ENCODE results near the gene ALDH3B2. TPM values are rescaled to one million over a fixed set of nuclear protein-coding genes. Genes with fewer than 3 reads are reported as not detected.
A peak's percentile ranks its signal among the peaks of the same experiment; 100 is the strongest.
"Not testable (repeated sequence)": the region's sequence is repeated elsewhere in the genome, so short reads cannot be mapped to it uniquely, and the experiment has no call there.

ALDH3B2 gene
- total RNA-seq, 1 donor from 2014 or later: not detected

GRCh38 chr11:67618901-67619659, 55.3 kb downstream of the ALDH3B2 start:
- Histone ChIP-seq H3K27me3 (ENCODE audit: low read depth) (peaks cover 19% of the 10 kb centered on the region), H3K4me1 (peaks cover 36% of the 10 kb centered on the region)
- DNase-seq; intact Hi-C loops (cut with micrococcal nuclease); H3K36me3 ChIP-seq; H3K27ac ChIP-seq (replicated peaks); H3K4me3 ChIP-seq; H3K9me3 ChIP-seq (replicated peaks): not testable (repeated sequence)

GRCh38 chr11:67617243-67617953, 57.0 kb downstream of the ALDH3B2 start:
- Histone ChIP-seq H3K36me3 (peaks cover 9% of the 10 kb centered on the region), H3K27me3 (ENCODE audit: low read depth) (peaks cover 19% of the 10 kb centered on the region), H3K27ac (replicated peaks) (peak overlapping the region; percentile 72), H3K4me1 (peaks cover 42% of the 10 kb centered on the region), H3K4me3 (no peak overlapping the region), H3K9me3 (replicated peaks) (no peaks in the 10 kb centered on the region)
- no peak for DNase-seq
- TF ChIP-seq CTCF (IDR thresholded peaks at IDR 0.05; ENCODE audit: borderline replicate concordance): no peak
- intact Hi-C loops (cut with micrococcal nuclease): no loop called here

- Histone ChIP-seq H3K9me3 (replicated peaks) (no peaks in the 10 kb centered on the region), H3K27me3 (ENCODE audit: low read depth) (peaks cover 19% of the 10 kb centered on the region), H3K36me3 (peaks cover 16% of the 10 kb centered on the region), H3K4me1 (peaks cover 42% of the 10 kb centered on the region), H3K4me3 (no peak overlapping the region), H3K27ac (replicated peaks) (peak overlapping the region; percentile 72)
- TF ChIP-seq CTCF (IDR thresholded peaks at IDR 0.05; ENCODE audit: borderline replicate concordance): no peak
- no peak for DNase-seq
- intact Hi-C loops (cut with micrococcal nuclease): no loop called here
Observed at GRCh38 chr11:67616431-67617242, 57.8 kb downstream of the ALDH3B2 start.

GRCh38 chr11:67615728-67616430, 58.5 kb downstream of the ALDH3B2 start:
- TF ChIP-seq CTCF (IDR thresholded peaks at IDR 0.05; ENCODE audit: borderline replicate concordance): no peak
- H3K27me3 ChIP-seq (ENCODE audit: low read depth): peaks cover 19% of the 10 kb centered on the region
- H3K9me3 ChIP-seq (replicated peaks): no peaks in the 10 kb centered on the region
- H3K4me1 ChIP-seq: peaks cover 42% of the 10 kb centered on the region
- no peak for DNase-seq
- H3K27ac ChIP-seq (replicated peaks): peak overlapping the region; percentile 72
- no peak overlapping the region for H3K4me3 ChIP-seq
- intact Hi-C loops (cut with micrococcal nuclease): no loop called here
- peaks cover 24% of the 10 kb centered on the region for H3K36me3 ChIP-seq

GRCh38 chr11:67614730-67615714, 59.4 kb downstream of the ALDH3B2 start:
- peaks cover 47% of the 10 kb centered on the region for H3K4me1 ChIP-seq
- TF ChIP-seq CTCF (IDR thresholded peaks at IDR 0.05; ENCODE audit: borderline replicate concordance): peak; percentile 58
- H3K27me3 ChIP-seq (ENCODE audit: low read depth): peaks cover 19% of the 10 kb centered on the region
- H3K9me3 ChIP-seq (replicated peaks): no peaks in the 10 kb centered on the region
- peak overlapping the region; percentile 72 for H3K27ac ChIP-seq (replicated peaks)
- peak overlapping the region; percentile 61 for H3K4me3 ChIP-seq
- DNase-seq: no peak
- intact Hi-C loops (cut with micrococcal nuclease): no loop called here
- peaks cover 33% of the 10 kb centered on the region for H3K36me3 ChIP-seq
